Activated effector memory CD4-positive, alpha-beta T cell treated with Interleukin-2 at 50 U/mL for 16 hours (primary cell): Measurements from ENCODE around the gene GMPR2.
A peak's percentile ranks its signal among the peaks of the same experiment; 100 is the strongest.
"Not testable (repeated sequence)": the region's sequence is repeated elsewhere in the genome, so short reads cannot be mapped to it uniquely, and the experiment has no call there.

Experiments
- DNase-seq: peaks from one replicate; pipeline ENCODE4 v3.0.0-alpha.2; 2020

Gene GMPR2

GRCh38 chr14:24232121-24232644 lies 546 bp upstream of the GMPR2 start, which contains the start of gene NEDD8:
TSS of gene NEDD8 (minus strand) at chr14:24232367. CDS start at chr14:24232267, 100 bp downstream.
- DNase-seq = peak; percentile 84

- no peak for DNase-seq
These were observed 773 bp downstream of the GMPR2 start for GRCh38 chr14:24233538-24233866.

DNA sequence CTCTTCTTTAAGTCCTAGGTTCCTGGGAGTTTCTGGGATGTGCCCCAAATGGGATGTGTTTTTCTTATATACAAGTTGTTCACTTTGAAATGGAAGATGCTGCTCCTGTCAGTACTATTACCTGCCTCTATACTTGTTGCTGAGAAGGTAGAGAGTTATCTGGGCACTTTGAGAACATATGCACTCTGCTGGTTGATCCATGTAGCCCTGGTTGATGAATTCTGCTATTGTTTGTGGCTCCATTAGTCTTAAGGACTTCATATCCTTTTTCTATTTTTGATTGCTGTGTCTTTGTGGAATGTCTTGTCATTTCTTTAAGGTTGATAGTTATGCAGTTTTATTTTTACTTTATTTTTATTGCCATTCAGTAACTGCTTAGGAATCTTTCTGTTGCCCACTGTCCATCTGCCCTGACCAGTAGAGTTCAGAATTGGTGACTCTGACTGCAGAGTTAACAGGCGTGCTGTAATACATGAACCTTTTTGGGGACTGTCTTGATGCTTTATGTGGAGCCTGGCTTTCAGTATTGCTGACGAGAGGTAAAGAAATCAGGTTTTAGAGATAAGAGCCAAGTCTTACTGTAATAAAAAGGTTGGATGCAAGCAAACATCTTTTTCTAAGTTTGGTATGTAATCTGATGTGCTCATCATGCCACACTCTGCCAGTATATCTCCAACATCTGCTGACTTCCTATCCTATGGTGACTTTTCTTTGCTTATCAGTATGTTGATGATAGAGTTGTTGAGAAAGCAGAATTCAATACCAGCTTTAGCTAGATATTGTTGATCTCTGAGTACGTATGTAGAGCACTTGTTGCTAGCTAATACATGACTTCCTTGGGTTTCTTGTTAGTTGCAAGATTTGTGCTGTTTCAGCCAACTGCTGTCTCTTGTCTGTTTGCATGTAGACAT lies 1.6 kb downstream of the GMPR2 start:
- DNase-seq = no peak

- DNase-seq = no peak
These were observed 3.3 kb downstream of the GMPR2 start for GRCh38 chr14:24235804-24236688.

DNA sequence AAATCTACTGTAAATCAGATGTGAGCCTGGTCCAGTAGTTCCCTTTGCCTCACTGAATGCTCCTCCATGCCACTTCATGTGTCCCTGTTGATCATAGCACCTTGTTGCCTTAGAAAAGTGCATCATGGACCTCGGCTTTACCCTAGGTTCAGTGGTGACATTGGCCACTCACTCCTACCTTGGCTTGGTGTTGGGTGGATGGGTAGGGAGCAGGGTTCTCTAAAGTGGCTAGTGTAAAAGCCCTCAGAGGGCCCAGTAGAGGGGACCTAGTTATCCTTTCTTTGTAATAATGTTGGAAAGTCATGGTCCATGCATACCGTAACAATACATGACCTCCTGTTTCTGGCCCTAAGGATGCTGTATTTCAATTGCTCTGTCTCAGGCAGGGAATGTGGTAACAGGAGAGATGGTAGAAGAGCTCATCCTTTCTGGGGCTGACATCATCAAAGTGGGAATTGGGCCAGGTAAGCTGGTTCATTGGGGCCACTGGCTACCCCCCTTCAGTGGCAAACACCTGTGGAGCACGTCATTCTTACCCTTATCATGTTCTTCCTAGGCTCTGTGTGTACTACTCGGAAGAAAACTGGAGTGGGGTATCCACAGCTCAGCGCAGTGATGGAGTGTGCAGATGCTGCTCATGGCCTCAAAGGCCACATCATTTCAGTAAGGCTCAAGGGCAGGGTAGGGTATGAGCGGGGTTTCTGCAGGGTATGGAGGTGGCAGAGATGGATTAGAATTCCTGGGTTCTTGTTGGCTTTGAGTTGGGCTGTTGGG lies 4.1 kb downstream of the GMPR2 start:
- no peak for DNase-seq

DNA sequence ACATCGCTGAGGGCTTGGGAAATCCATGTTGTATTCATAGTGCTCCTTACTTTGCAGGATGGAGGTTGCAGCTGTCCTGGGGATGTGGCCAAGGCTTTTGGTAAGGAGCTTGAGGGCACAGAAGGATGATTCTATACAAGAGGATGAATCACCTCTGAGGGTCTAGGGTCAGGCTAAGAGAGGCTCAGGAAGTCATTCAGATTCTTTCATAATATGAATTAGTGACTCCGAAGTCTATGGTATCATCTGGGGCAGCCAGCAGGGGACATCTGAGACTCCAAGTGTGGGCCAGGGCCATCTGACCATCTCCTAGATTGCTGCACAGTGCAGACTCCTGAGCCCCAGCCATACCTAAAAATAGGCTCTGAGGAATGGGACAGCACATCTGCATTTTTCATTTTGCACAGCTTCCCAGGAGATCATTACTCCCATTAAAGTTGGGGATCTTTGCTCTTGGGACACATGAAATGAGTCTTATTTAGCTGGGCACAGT lies 4.8 kb downstream of the GMPR2 start:
- no peak for DNase-seq

DNA sequence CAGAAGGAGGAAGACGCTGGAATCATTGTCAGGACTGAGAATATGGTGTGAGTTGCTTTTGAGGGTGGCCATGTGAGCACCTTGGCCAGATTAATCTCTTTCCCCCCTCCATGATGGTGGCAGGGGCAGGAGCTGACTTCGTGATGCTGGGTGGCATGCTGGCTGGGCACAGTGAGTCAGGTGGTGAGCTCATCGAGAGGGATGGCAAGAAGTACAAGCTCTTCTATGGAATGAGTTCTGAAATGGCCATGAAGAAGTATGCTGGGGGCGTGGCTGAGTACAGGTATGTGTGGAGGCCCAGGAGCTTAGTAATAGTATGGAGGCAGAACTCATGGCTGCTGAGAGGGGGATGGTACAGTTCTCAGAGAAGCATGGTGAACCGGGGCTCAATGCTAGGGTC lies 5.4 kb downstream of the GMPR2 start:
- no peak for DNase-seq

DNA sequence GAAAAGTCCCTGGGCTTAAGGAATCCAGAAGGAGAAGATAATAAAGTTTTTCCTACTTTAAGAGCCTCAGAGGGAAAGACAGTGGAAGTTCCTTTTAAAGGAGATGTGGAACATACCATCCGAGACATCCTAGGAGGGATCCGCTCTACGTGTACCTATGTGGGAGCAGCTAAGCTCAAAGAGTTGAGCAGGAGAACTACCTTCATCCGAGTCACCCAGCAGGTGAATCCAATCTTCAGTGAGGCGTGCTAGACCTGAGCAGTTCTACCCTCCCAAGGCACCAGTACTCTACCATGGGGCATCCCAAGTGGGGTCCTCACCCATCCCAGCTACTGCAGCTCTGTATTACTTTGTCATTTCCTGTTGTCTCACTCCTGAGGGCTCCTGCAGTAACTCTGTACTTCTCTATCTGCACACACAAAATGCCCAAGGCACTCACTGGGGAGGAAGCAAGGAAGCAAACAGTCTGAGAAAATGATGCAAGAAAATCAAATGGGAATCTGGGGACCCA lies 5.9 kb downstream of the GMPR2 start:
- DNase-seq = no peak

DNA sequence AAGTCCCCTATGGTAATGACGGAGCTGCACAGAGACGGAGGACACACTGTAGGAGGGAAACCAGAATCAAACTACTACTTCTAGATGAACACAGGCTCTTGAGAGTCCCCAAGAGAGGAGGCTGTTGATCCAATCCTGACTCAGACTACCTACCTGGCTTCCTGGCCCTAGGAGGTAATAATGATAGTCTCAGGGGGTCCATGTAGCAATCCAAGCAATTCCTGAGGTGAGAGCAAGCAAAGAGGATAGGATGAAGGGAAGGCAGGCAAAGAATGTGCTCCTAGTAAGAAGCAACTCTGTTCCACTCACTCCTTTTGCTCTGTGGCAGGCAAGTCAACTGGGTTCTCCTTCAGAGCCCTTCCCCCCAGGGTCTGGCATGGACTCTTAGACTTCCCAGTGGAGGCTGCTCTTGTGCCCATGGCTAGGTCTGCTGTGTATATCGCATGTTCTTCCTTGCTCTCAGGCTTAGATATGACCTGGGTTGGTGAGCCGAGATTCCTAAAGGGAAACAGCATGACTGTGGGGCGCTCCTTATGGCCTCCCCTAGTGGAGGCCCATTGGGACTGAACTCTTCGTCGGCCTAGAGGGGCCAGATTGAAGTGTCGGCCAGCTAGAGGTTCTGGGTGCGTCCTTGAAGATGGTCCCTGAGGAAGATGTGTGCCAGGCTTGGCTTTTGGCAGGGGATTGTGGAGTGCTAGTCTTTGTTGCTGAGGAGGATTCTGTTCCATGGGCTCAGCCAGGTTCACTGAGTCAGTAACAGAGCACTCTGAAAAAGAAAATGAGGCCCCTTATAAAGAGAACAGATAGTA lies 7.6 kb downstream of the GMPR2 start:
- DNase-seq = no peak

GRCh38 chr14:24241829-24242443 lies 9.2 kb downstream of the GMPR2 start:
- DNase-seq = peak; percentile 91

DNA sequence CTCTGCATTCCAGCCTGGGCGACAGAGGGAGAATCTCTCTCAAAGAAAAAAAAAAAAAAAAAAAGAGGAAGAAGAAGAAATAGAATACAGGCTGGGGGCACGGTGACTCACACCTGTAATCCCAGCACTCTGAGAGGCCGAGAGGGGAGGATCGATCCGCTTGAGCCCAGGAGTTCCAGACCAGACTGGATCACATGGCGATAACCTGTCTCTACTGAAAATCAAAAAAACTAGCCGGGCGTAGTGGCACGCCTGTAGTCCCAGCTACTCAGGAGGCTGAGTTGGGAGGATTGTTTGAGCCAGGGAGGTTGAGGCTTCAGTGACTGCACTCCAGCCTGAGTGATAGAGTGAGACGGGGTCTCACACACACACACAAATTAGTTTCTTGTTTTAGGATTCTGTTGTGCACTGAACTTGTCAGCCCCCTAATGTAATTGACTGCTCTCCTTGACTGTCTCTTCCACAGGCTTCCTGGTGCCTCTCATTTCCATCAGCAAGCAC lies 10.7 kb downstream of the GMPR2 start:
- no peak for DNase-seq

- DNase-seq = not testable (repeated sequence)
These were observed 12.6 kb downstream of the GMPR2 start for GRCh38 chr14:24245350-24245749.

GRCh38 chr14:24246765-24247212 lies 14.1 kb downstream of the GMPR2 start:
- no peak for DNase-seq

DNA sequence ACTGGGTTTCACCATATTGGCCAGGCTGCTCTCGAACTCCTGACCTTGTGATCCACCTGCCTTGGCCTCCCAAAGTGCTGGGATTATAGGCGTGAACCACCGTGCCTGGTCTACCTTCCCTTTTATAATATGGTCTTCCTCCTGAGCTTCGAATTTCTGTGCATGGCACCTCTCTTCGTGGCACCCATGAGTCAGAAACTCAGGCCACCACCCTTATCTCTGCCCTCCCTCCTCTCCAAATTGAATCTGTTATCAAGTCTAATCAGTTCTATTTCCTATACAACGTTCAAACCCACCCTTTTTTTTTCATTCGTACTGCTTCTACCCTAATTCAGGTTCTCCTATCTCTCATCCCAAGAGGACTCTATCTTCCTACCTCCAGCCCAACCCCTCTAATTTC lies 14.7 kb downstream of the GMPR2 start:
- DNase-seq = no peak

- no peak for DNase-seq
These were observed 16.7 kb downstream of the GMPR2 start for GRCh38 chr14:24249230-24250021.

GRCh38 chr14:24250354-24250753 lies 17.6 kb downstream of the GMPR2 start:
- no peak for DNase-seq

DNA sequence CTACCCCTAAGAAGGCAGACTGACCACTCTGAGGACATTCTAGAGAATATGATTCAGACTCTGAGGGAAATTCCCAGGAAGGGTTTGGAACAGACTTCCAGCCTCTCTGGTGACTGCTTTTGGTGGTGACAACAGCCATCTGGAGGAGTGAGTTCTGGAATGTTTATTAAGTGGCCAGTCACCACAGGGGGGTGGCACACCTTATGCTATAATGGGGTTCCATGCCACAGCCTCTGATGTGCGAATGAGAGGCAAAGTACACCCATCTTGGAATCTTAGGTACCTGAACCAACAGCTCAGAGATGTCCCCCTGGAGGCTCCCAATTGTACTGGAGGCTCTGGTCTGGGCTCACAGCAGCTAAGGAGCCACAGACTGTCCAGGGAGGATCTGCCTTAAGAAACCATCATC lies 19.2 kb downstream of the GMPR2 start:
- DNase-seq = no peak

GRCh38 chr14:24252289-24253124 lies 19.8 kb downstream of the GMPR2 start:
- no peak for DNase-seq

GRCh38 chr14:24253936-24254335 lies 21.2 kb downstream of the GMPR2 start:
- no peak for DNase-seq
